Psoas muscle (tissue), 8 donors: Measurements from ENCODE around the gene KRT31. TPM values are rescaled to one million over a fixed set of nuclear protein-coding genes. Genes with fewer than 3 reads are reported as not detected.
"Not testable (repeated sequence)": the region's sequence is repeated elsewhere in the genome, so short reads cannot be mapped to it uniquely, and the experiment has no call there.

Source experiments
- ATAC-seq, 4 donors: fragments of 200-7000 bp; cut with Tn5 transposase; one replicate each; pipeline ENCODE4 v1.9.1; 2020; ENCODE audit warnings: moderate library complexity in 3 of 4, mild to moderate bottlenecking in 2 of 4
- DNase-seq, 2 donors: peaks; one replicate each; pipeline ENCODE4 v3.0.0-alpha.2; 2020
- H3K27ac ChIP-seq: fragments of 200-600 bp; one replicate; pipeline ENCODE4 v1.8.0; 2022
- H3K27me3 ChIP-seq, 3 donors: fragments of 200-600 bp in 1 of 3; one replicate each; pipeline versions ENCODE4 v1.6.1 to v1.8.0; 2013 to 2022; ENCODE audit warnings: low read length in 2 of 3, mild to moderate bottlenecking in 2 of 3, moderate library complexity in 1 of 3; ENCODE audit not compliant: insufficient read depth in 3 of 3
- H3K36me3 ChIP-seq, 2 donors: fragments of 200-600 bp in 1 of 2; one replicate each; pipeline versions ENCODE4 v1.6.1 to v1.8.0; 2013 to 2022; ENCODE audit warnings: low read depth in 1 of 2, mild to moderate bottlenecking in 1 of 2, moderate library complexity in 1 of 2; ENCODE audit not compliant: insufficient read depth in 1 of 2
- H3K4me1 ChIP-seq: fragments of 200-600 bp; one replicate; pipeline ENCODE4 v1.8.0; 2022
- H3K4me3 ChIP-seq: fragments of 200-600 bp; one replicate; pipeline ENCODE4 v1.8.0; 2022; ENCODE audit warnings: mild to moderate bottlenecking
- H3K9me3 ChIP-seq: fragments of 200-600 bp; one replicate; pipeline ENCODE4 v1.8.0; 2022
- WGBS, 3 donors: extraction: QIAGEN DNeasy Blood & Tissue Kit; methylation state at CpG; one replicate each; pipeline versions ENCODE4 v1.1.6 to v1.1.7; 2013; 5-methylcytosine and 5-hydroxymethylcytosine counted together
- intact Hi-C, 2 donors: fragments of 100-400 bp; cut with DNase I; formaldehyde crosslinking; loops; one replicate each; pipeline versions ENCODE4 v1.11.0 to v1.14.2; 2022
- polyA plus RNA-seq, 3 donors: library from polyadenylated mRNA; stranded (reverse); fragments of 200-250 nt; gene quantifications; one replicate each; pipeline ENCODE4 v1.2.3, GENCODE V29; 2013
- total RNA-seq, 4 donors: library from RNA; stranded (reverse); fragmentation: NEBNext Ultra II Directional in 2 of 4; extraction: Animal tissue kit (Norgen Biotek cat#: 25700) in 2 of 4; gene quantifications; one replicate each; pipeline versions ENCODE4 v1.2.1 to v1.2.4, GENCODE V29; 2021 to 2023
- TF ChIP-seq, protein P1 (sequence below): fragments of 200-600 bp; IDR thresholded peaks from one replicate; pipeline ENCODE4 v1.8.0; 2022; ENCODE audit warnings: antibody characterized with exemption
- donor health status: healthy with polysubstance abuse.
- donor health status: DM: no; HTN: no; CAD: no; lungs with moderate emphysema.
- donor health status: Bipolar disorder and iron deficiency.
- donor health status: healthy.
- donor health status: DM: yes; HTN: yes; CAD: no.
- donor health status: DM: no; HTN: no; CAD: no.
- donor health status: DM: no; HTN: no; CAD: no.
- donor health status: DM: yes; HTN: yes; CAD: no.

The KRT31 gene
- total and polyA plus RNA-seq, 7 donors = 0.18 to 4.6 (median 0.87) TPM

DNA sequence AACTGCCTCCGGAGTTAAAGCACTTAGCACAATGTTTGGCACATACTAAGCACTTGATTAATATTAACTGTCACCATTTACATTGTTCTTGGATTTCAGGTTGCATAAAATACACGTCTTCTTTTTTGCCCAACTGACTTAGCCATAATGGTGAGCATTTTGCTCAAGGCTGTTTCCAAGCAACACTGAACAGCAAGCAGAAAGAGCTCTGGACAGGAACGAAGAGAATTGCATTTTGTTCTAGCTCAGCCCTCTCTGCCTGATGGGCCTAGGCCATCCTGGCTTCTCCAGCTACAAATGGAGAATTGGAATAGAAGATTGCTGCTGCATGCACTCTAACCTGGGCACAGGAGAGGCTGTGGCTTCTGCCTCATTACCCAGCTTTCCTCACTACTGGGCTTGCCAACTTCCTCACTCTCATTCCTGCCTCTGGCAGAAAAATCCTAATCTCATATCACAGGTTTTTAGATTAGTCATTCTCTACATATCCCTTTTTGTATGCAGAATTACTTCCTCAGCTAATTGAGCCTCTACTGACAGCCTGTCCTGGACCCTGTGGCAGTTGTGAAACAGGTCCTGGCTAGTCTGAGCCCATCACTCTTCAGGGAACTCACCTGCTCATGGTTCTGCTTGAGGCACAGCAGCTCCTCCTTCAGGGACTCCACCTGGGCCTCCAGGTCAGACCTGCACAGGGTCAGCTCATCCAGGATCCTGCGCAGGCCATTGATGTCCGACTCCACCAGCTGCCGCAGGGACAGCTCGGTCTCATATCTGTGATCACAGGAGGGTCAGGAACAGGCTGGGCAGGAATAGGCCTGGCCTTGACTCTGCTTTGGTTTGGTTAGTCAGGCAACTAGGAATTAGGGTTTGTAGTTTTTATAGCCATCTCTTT is 49.3 kb downstream of the KRT31 start:
- Histone ChIP-seq H3K4me1 (no peaks in the 10 kb centered on the region), H3K9me3 (no peaks in the 10 kb centered on the region), H3K27ac (no peak overlapping the region), H3K27me3 (no peaks in the 10 kb centered on the region), H3K4me3 (no peak overlapping the region), H3K36me3 (no peaks in the 10 kb centered on the region)
- DNase-seq = no peak
- WGBS, 3 donors = 87 to 90% (median 87%) methylated on average over 7 of the region's 7 CpGs
- ATAC-seq = no peak
- TF ChIP-seq, protein P1, sequence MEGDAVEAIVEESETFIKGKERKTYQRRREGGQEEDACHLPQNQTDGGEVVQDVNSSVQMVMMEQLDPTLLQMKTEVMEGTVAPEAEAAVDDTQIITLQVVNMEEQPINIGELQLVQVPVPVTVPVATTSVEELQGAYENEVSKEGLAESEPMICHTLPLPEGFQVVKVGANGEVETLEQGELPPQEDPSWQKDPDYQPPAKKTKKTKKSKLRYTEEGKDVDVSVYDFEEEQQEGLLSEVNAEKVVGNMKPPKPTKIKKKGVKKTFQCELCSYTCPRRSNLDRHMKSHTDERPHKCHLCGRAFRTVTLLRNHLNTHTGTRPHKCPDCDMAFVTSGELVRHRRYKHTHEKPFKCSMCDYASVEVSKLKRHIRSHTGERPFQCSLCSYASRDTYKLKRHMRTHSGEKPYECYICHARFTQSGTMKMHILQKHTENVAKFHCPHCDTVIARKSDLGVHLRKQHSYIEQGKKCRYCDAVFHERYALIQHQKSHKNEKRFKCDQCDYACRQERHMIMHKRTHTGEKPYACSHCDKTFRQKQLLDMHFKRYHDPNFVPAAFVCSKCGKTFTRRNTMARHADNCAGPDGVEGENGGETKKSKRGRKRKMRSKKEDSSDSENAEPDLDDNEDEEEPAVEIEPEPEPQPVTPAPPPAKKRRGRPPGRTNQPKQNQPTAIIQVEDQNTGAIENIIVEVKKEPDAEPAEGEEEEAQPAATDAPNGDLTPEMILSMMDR = no peak
- intact Hi-C loops = no loop called here

DNA sequence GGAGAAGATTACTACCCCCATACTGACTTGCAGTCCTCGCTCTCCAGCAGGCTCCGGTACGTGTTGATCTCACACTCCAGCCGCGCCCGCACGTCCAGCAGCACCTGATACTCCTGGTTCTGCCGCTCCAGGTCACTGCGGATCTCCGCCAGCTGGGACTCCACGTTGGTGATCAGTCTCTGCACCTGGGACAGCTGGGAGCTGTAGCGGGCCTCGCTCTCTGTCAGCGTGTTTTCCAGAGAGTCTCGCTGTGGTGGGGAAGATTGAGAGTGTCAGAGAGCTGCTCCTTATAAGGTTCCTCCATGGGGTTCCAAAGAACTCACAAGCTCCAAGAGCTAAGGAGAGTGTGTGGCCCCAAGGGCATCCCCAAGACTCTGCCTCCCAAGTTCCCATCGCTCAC is 51.0 kb downstream of the KRT31 start:
- ATAC-seq, DNase-seq, H3K27me3 ChIP-seq, H3K9me3 ChIP-seq, intact Hi-C loops, H3K36me3 ChIP-seq, H3K27ac ChIP-seq, H3K4me1 ChIP-seq, H3K4me3 ChIP-seq: not testable (repeated sequence)
- 90 to 92% (median 91%) methylated on average over 15 to 16 of the region's 16 CpGs for WGBS, 3 donors

DNA sequence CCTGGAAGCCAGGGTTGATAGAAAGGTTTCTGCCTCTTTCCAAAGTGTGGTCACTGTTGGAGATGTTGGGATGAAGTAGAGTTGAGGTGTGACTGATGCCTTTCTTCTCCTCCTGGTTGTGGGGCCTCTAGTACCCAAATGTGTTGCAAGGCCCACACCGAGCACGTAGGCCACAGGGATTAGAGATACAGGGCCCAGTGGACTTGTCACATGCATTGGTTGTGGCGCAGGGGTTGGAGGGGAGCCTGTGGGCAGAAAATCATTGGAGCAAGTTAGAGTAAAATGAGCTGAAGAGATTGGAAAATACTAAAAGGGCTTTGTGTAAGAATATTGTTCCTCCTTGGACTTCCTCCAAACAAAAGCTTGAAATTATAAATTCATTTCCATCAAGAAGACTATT is 51.4 kb downstream of the KRT31 start:
- TF ChIP-seq, protein P1 = no peak
- Histone ChIP-seq H3K4me1 (no peaks in the 10 kb centered on the region), H3K27ac (no peak overlapping the region), H3K9me3 (no peaks in the 10 kb centered on the region), H3K27me3 (no peaks in the 10 kb centered on the region), H3K4me3 (no peak overlapping the region), H3K36me3 (no peaks in the 10 kb centered on the region)
- DNase-seq = no peak
- no peak for ATAC-seq
- 84 to 87% (median 85%) methylated on average over 3 of the region's 3 CpGs for WGBS, 3 donors
- intact Hi-C loops = no loop called here

Other genes starting within 250 kb of the KRT31 start
Only the 30 nearest of the 31 such genes appear.
- gene KRTAP4-4, start 236.9 kb downstream of the KRT31 start, total RNA-seq = not detected
- not detected for gene KRTAP4-4, start 236.9 kb downstream of the KRT31 start, polyA plus RNA-seq
- not detected for gene KRTAP4-3, start 229.4 kb downstream of the KRT31 start, total RNA-seq
- gene KRTAP4-3, start 229.4 kb downstream of the KRT31 start, polyA plus RNA-seq = not detected
- not detected for gene KRTAP4-2, start 219.4 kb downstream of the KRT31 start, total RNA-seq
- gene KRTAP4-2, start 219.4 kb downstream of the KRT31 start, polyA plus RNA-seq = not detected
- not detected for gene KRTAP4-1, start 212.7 kb downstream of the KRT31 start, total RNA-seq
- not detected for gene KRTAP4-1, start 212.7 kb downstream of the KRT31 start, polyA plus RNA-seq
- gene KRTAP9-1, start 207.7 kb downstream of the KRT31 start, total RNA-seq = not detected
- not detected for gene KRTAP9-1, start 207.7 kb downstream of the KRT31 start, polyA plus RNA-seq
- not detected for gene KRTAP9-2, start 171.0 kb downstream of the KRT31 start, total RNA-seq
- not detected for gene KRTAP9-2, start 171.0 kb downstream of the KRT31 start, polyA plus RNA-seq
- not detected for gene KRTAP9-3, start 165.2 kb downstream of the KRT31 start, total RNA-seq
- not detected for gene KRTAP9-3, start 165.2 kb downstream of the KRT31 start, polyA plus RNA-seq
- gene KRTAP9-8, start 159.6 kb downstream of the KRT31 start, total RNA-seq = not detected
- not detected for gene KRTAP9-8, start 159.6 kb downstream of the KRT31 start, polyA plus RNA-seq
- gene KRTAP9-4, start 147.9 kb downstream of the KRT31 start, total RNA-seq = not detected
- not detected for gene KRTAP9-4, start 147.9 kb downstream of the KRT31 start, polyA plus RNA-seq
- gene KRTAP9-9, start 142.2 kb downstream of the KRT31 start, total RNA-seq = not detected
- not detected for gene KRTAP9-9, start 142.2 kb downstream of the KRT31 start, polyA plus RNA-seq
- gene KRTAP9-6, start 132.2 kb downstream of the KRT31 start, total RNA-seq = not detected
- not detected for gene KRTAP9-6, start 132.2 kb downstream of the KRT31 start, polyA plus RNA-seq
- gene KRTAP9-7, start 121.9 kb downstream of the KRT31 start, total RNA-seq = not detected
- gene KRTAP9-7, start 121.9 kb downstream of the KRT31 start, polyA plus RNA-seq = not detected
- gene KRTAP29-1, start 94.8 kb downstream of the KRT31 start, total RNA-seq = not detected
- gene KRTAP29-1, start 94.8 kb downstream of the KRT31 start, polyA plus RNA-seq = not detected
- gene KRTAP16-1, start 88.3 kb downstream of the KRT31 start, total RNA-seq = not detected
- not detected for gene KRTAP16-1, start 88.3 kb downstream of the KRT31 start, polyA plus RNA-seq
- not detected for gene KRTAP17-1, start 81.9 kb downstream of the KRT31 start, total RNA-seq
- gene KRTAP17-1, start 81.9 kb downstream of the KRT31 start, polyA plus RNA-seq = not detected
- not detected for gene KRT33A, start 46.8 kb downstream of the KRT31 start, total RNA-seq
- not detected for gene KRT33A, start 46.8 kb downstream of the KRT31 start, polyA plus RNA-seq
- gene KRT33B, start 27.8 kb downstream of the KRT31 start, total RNA-seq = not detected
- gene KRT33B, start 27.8 kb downstream of the KRT31 start, polyA plus RNA-seq = not detected
- not detected for gene KRT34, start 15.3 kb downstream of the KRT31 start, total RNA-seq
- gene KRT34, start 15.3 kb downstream of the KRT31 start, polyA plus RNA-seq = not detected
- not detected for gene KRT37, start 27.0 kb upstream of the KRT31 start, total RNA-seq
- not detected for gene KRT37, start 27.0 kb upstream of the KRT31 start, polyA plus RNA-seq
- not detected for gene KRT38, start 43.4 kb upstream of the KRT31 start, total RNA-seq
- gene KRT38, start 43.4 kb upstream of the KRT31 start, polyA plus RNA-seq = under 1 TPM in 1 of 3 donors, not detected in 2; 0.03 TPM
- gene KRT32, start 69.8 kb upstream of the KRT31 start, total RNA-seq = under 1 TPM in 1 of 4 donors, not detected in 3; 0.15 TPM
- gene KRT32, start 69.8 kb upstream of the KRT31 start, polyA plus RNA-seq = under 1 TPM in 2 of 3 donors, not detected in 1; 0.12 to 0.31 TPM
- not detected for gene KRT35, start 83.5 kb upstream of the KRT31 start, total RNA-seq
- gene KRT35, start 83.5 kb upstream of the KRT31 start, polyA plus RNA-seq = not detected
- gene KRT36, start 92.3 kb upstream of the KRT31 start, total RNA-seq = not detected
- under 1 TPM in 1 of 3 donors, not detected in 2; 0.04 TPM for gene KRT36, start 92.3 kb upstream of the KRT31 start, polyA plus RNA-seq
- gene KRT13, start 108.0 kb upstream of the KRT31 start, total RNA-seq = 1 to 10 TPM in 2 of 4 donors, not detected in 2; 1.3 to 2.7 TPM
- gene KRT13, start 108.0 kb upstream of the KRT31 start, polyA plus RNA-seq = 1 to 10 TPM in 2 of 3 donors, under 1 TPM in 1; 0.13 to 3.3 (median 2.8) TPM
- gene KRT15, start 121.3 kb upstream of the KRT31 start, total RNA-seq = under 1 TPM in 1 of 4 donors, not detected in 3; 0.11 TPM
- gene KRT15, start 121.3 kb upstream of the KRT31 start, polyA plus RNA-seq = under 1 TPM; 0.08 to 0.56 (median 0.26) TPM
- gene KRT19, start 130.7 kb upstream of the KRT31 start, total RNA-seq = 1 to 10 TPM in 2 of 4 donors, under 1 TPM in 2; 0.32 to 1.7 (median 0.73) TPM
- 1 to 10 TPM; 1.1 to 2.1 (median 1.2) TPM for gene KRT19, start 130.7 kb upstream of the KRT31 start, polyA plus RNA-seq
- gene KRT9, start 174.5 kb upstream of the KRT31 start, total RNA-seq = not detected
- under 1 TPM in 1 of 3 donors, not detected in 2; 0.01 TPM for gene KRT9, start 174.5 kb upstream of the KRT31 start, polyA plus RNA-seq
- under 1 TPM in 2 of 4 donors, not detected in 2; 0.32 to 0.54 TPM for gene KRT14, start 189.3 kb upstream of the KRT31 start, total RNA-seq
- gene KRT14, start 189.3 kb upstream of the KRT31 start, polyA plus RNA-seq = under 1 TPM; 0.03 to 0.17 (median 0.10) TPM
- gene KRT16, start 215.2 kb upstream of the KRT31 start, total RNA-seq = under 1 TPM in 2 of 4 donors, not detected in 2; 0.21 to 0.26 TPM
- gene KRT16, start 215.2 kb upstream of the KRT31 start, polyA plus RNA-seq = under 1 TPM in 2 of 3 donors, not detected in 1; 0.07 to 0.09 TPM
- gene KRT17, start 227.0 kb upstream of the KRT31 start, total RNA-seq = not detected
- under 1 TPM; 0.10 to 0.38 (median 0.20) TPM for gene KRT17, start 227.0 kb upstream of the KRT31 start, polyA plus RNA-seq